Measurements from ENCODE around the gene PDE2A. TPM values are rescaled to one million over a fixed set of nuclear protein-coding genes. Genes with fewer than 3 reads are reported as not detected.

PDE2A gene
- total and polyA plus RNA-seq, 8 donors = 3.5 to 548 (median 25.9) TPM

DNA sequence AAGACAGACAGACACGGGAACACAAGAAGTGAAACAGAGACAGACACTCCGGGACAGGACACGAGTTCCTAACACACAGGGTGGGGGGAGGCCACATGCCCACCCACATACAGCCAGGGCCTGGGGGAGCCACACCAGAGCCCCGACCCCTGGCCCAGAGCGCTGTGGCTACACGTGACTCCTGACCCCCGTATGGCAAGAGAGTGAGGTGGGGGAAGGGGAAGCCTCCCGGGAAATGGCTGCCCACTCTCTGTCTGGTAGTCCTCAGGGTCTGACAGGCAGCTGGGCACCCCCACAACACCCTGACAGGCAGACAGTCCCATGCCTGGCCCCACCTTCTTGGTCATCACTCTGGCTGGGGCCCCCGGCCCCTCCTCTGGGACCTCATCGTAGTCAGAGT, 38.6 kb upstream of the PDE2A start:
- Histone ChIP-seq H3K4me1 (peaks cover 0 to 43% (median 30%) of the 10 kb centered on the region in 4 donors), H3K9me3 (no peaks in the 10 kb centered on the region), H3K27me3 (no peaks in the 10 kb centered on the region), H3K27ac (peak overlapping the region in 2 of 5 donors; percentile 26 to 37), H3K4me3 (no peak overlapping the region), H3K36me3 (peaks cover 38 to 89% (median 80%) of the 10 kb centered on the region in 4 donors)
- DNase-seq = no peak
- WGBS, 5 donors = 69 to 77% (median 75%) methylated on average over 6 to 10 of the region's 10 CpGs
- intact Hi-C loops (cut with DNase I; ENCODE audit: low total_unique reads) = no loop called here
- TF ChIP-seq EP300 (IDR thresholded peaks at IDR 0.05) (no peak), POLR2A (IDR thresholded peaks at IDR 0.05) (no peak), POLR2AphosphoS5 (IDR thresholded peaks at IDR 0.05) (no peak)
- TF ChIP-seq, protein P1, sequence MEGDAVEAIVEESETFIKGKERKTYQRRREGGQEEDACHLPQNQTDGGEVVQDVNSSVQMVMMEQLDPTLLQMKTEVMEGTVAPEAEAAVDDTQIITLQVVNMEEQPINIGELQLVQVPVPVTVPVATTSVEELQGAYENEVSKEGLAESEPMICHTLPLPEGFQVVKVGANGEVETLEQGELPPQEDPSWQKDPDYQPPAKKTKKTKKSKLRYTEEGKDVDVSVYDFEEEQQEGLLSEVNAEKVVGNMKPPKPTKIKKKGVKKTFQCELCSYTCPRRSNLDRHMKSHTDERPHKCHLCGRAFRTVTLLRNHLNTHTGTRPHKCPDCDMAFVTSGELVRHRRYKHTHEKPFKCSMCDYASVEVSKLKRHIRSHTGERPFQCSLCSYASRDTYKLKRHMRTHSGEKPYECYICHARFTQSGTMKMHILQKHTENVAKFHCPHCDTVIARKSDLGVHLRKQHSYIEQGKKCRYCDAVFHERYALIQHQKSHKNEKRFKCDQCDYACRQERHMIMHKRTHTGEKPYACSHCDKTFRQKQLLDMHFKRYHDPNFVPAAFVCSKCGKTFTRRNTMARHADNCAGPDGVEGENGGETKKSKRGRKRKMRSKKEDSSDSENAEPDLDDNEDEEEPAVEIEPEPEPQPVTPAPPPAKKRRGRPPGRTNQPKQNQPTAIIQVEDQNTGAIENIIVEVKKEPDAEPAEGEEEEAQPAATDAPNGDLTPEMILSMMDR (IDR thresholded peaks at IDR 0.05) = no peak

- H3K27ac ChIP-seq = peak overlapping the region in 2 of 5 donors; percentile 26 to 37
- TF ChIP-seq POLR2AphosphoS5 (IDR thresholded peaks at IDR 0.05) = no peak
- no peak for TF ChIP-seq POLR2A (IDR thresholded peaks at IDR 0.05)
- no peak for TF ChIP-seq EP300 (IDR thresholded peaks at IDR 0.05)
- TF ChIP-seq, protein P1 (IDR thresholded peaks at IDR 0.05) = no peak
- intact Hi-C loops (cut with DNase I; ENCODE audit: low total_unique reads) = no loop called here
- H3K36me3 ChIP-seq = peaks cover 44 to 89% (median 80%) of the 10 kb centered on the region in 4 donors
- DNase-seq = peak in 1 of 2 donors; percentile 63
- H3K27me3 ChIP-seq = no peaks in the 10 kb centered on the region
- WGBS, 5 donors = 57 to 70% (median 63%) methylated on average over 21 to 26 of the region's 26 CpGs
- no peaks in the 10 kb centered on the region for H3K9me3 ChIP-seq
- H3K4me1 ChIP-seq = peaks cover 0 to 43% (median 27%) of the 10 kb centered on the region in 4 donors
- no peak overlapping the region for H3K4me3 ChIP-seq
Observed at GRCh38 chr11:72712168-72712751, 38.0 kb upstream of the PDE2A start.

DNA sequence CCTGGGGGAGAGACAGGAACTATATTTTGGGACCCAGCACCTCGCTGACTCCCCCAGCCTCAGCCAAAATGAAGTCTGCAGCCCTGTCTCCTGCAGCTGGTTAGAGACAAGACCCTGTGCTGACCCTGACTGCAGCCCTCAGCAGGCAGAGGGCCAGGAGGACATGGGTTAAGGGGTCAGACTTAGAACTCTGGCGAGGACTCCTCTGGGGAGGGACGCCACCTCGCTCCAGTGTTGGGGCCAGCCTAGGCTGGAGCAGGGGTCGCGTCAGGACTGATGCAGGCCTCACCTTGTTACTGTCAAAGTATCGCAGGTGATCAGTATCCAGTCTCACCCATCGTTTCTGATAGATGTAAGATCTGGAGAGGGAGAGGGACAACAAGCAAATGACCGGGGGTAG, 36.9 kb upstream of the PDE2A start:
- intact Hi-C loops (cut with DNase I; ENCODE audit: low total_unique reads) = no loop called here
- no peak overlapping the region for H3K27ac ChIP-seq
- TF ChIP-seq POLR2AphosphoS5 (IDR thresholded peaks at IDR 0.05) (no peak), POLR2A (IDR thresholded peaks at IDR 0.05) (no peak), EP300 (IDR thresholded peaks at IDR 0.05) (no peak)
- TF ChIP-seq, protein P1 (IDR thresholded peaks at IDR 0.05) = no peak
- peaks cover 0 to 39% (median 18%) of the 10 kb centered on the region in 4 donors for H3K4me1 ChIP-seq
- 91 to 94% (median 91%) methylated on average over 4 to 9 of the region's 9 CpGs for WGBS, 5 donors
- H3K27me3 ChIP-seq = no peaks in the 10 kb centered on the region
- H3K4me3 ChIP-seq = no peak overlapping the region
- DNase-seq = no peak
- H3K9me3 ChIP-seq = no peaks in the 10 kb centered on the region
- peaks cover 53 to 89% (median 80%) of the 10 kb centered on the region in 4 donors for H3K36me3 ChIP-seq

DNA sequence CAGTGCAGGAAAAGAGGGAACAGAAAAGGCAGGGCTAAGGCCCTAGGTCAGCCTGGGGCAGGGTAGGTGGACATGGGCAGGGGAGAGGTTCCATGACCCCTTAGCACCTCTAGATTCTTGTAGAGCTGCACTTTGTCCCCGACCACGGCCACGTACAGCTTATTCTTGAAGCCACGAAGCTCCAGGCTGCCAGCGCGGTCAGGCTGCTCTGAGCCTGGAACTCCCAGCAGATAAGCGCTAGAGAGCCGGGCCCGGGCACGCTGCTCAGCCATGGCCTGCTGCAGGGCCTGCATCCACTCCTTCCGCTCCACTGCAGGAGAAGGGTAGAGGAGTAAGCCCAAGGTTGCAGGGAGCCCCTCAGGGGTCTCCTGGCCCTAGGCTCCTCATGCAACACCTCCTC, 36.1 kb upstream of the PDE2A start:
- H3K9me3 ChIP-seq = no peaks in the 10 kb centered on the region
- WGBS, 5 donors = 90 to 93% (median 91%) methylated on average over 6 to 11 of the region's 11 CpGs
- H3K27ac ChIP-seq = no peak overlapping the region
- TF ChIP-seq POLR2AphosphoS5 (IDR thresholded peaks at IDR 0.05) = no peak
- TF ChIP-seq, protein P1 (IDR thresholded peaks at IDR 0.05) = no peak
- intact Hi-C loops (cut with DNase I; ENCODE audit: low total_unique reads) = no loop called here
- no peak for DNase-seq
- H3K4me1 ChIP-seq = peaks cover 0 to 33% (median 17%) of the 10 kb centered on the region in 4 donors
- H3K4me3 ChIP-seq = no peak overlapping the region
- peaks cover 60 to 98% (median 89%) of the 10 kb centered on the region in 4 donors for H3K36me3 ChIP-seq
- no peaks in the 10 kb centered on the region for H3K27me3 ChIP-seq
